ENCODE results near the gene FBXO41.

Gene FBXO41

GRCh38 chr2:73238976-73239375 lies 45.3 kb downstream of the FBXO41 start:
- no peak for DNase-seq

- DNase-seq = no peak
Observed at GRCh38 chr2:73238149-73238548, 46.1 kb downstream of the FBXO41 start.

GRCh38 chr2:73237168-73237567 lies 47.1 kb downstream of the FBXO41 start:
- DNase-seq = no peak

- DNase-seq = peak in 2 of 6 experiments; percentile 18 to 21
Observed at GRCh38 chr2:73235315-73236028, 48.8 kb downstream of the FBXO41 start.

- peak; percentile 79 to 94 (median 88) for DNase-seq
Observed at GRCh38 chr2:73233932-73234832, 50.1 kb downstream of the FBXO41 start, which contains the start of gene CCT7. CCT7 (plus strand) TSS chr2:73234308; CDS start chr2:73234379, 71 bp downstream.

GRCh38 chr2:73233154-73233931 lies 50.9 kb downstream of the FBXO41 start, which contains the start of gene PRADC1:
PRADC1 (minus strand) TSS chr2:73233239; CDS start chr2:73233160, 79 bp downstream.
- DNase-seq = peak; percentile 89 to 96 (median 91)

- DNase-seq = peak in 3 of 6 experiments; percentile 25 to 58 (median 31)
Observed at GRCh38 chr2:73232403-73233153, 51.7 kb downstream of the FBXO41 start.

- DNase-seq = no peak
Observed at GRCh38 chr2:73228631-73229030, 55.6 kb downstream of the FBXO41 start.

GRCh38 chr2:73227086-73227485 lies 57.2 kb downstream of the FBXO41 start:
- DNase-seq = no peak

- DNase-seq = no peak
Observed at GRCh38 chr2:73225513-73226360, 58.5 kb downstream of the FBXO41 start.

GRCh38 chr2:73223821-73224220 lies 60.5 kb downstream of the FBXO41 start:
- DNase-seq = no peak

GRCh38 chr2:73218298-73218697 lies 66.0 kb downstream of the FBXO41 start:
- no peak for DNase-seq

GRCh38 chr2:73217826-73218225 lies 66.5 kb downstream of the FBXO41 start:
- DNase-seq = no peak

GRCh38 chr2:73217160-73217559 lies 67.1 kb downstream of the FBXO41 start:
- DNase-seq = no peak

GRCh38 chr2:73215254-73215653 lies 69.0 kb downstream of the FBXO41 start:
- DNase-seq = no peak

- peak; percentile 84 to 93 (median 86) for DNase-seq
Observed at GRCh38 chr2:73214120-73215035, 69.9 kb downstream of the FBXO41 start, which contains the start of gene SMYD5. SMYD5 (plus strand) TSS chr2:73214245; CDS start chr2:73214267, 22 bp downstream.

GRCh38 chr2:73212448-73213176 lies 71.7 kb downstream of the FBXO41 start:
- peak; percentile 37 to 79 (median 50) for DNase-seq

- DNase-seq = no peak
Observed at GRCh38 chr2:73212098-73212447, 72.2 kb downstream of the FBXO41 start.

- DNase-seq = no peak
Observed at GRCh38 chr2:73210696-73211095, 73.6 kb downstream of the FBXO41 start.

Measured in stimulated activated naive CD4-positive, alpha-beta T cell (primary cell).